Caco-2 (cell line): ENCODE data around the gene XPO1. TPM values are rescaled to one million over a fixed set of nuclear protein-coding genes. Genes with fewer than 3 reads are reported as not detected.

Experiments
- BruUV-seq: library from RNA; stranded (reverse); fragments of 400-500 nt; replicated peaks from 2 replicates; lab custom pipeline; 2021; lab: Mats Ljungman, UMichigan
- CTCF ChIA-PET: fragments of 300-600 bp; sonication (Branson Sonifier 250); formaldehyde crosslinking; loops from one replicate; lab custom pipeline; 2022; ENCODE audit warnings: antibody characterized with exemption; lab: Charles Lee
- POLR2A ChIA-PET: fragments of 300-600 bp; sonication (Branson Sonifier 250); formaldehyde crosslinking; loops from one replicate; lab custom pipeline; 2022; ENCODE audit warnings: antibody characterized with exemption; lab: Charles Lee
- DNase-seq, 2 experiments: peaks; one replicate each; pipeline versions ENCODE4 v3.0.0 to v3.0.0-alpha.2; 2020 to 2022
- H3K27me3 ChIP-seq: replicated peaks from 2 replicates; pipeline ENCODE4 v1.6.0; 2011; ENCODE audit warnings: low read length; ENCODE audit not compliant: control insufficient read depth, insufficient read depth
- H3K36me3 ChIP-seq: 2 replicates; pipeline ENCODE4 v1.5.1; 2011; ENCODE audit warnings: low read length; ENCODE audit not compliant: control insufficient read depth, insufficient read depth
- H3K4me1 ChIP-seq: fragments of 250-450 bp; sonication (Bioruptor Pico); 2 replicates; pipeline ENCODE4 v1.5.1; 2020; ENCODE audit warnings: mild to moderate bottlenecking
- H3K4me3 ChIP-seq: 2 replicates; pipeline ENCODE4 v1.5.1; 2011; ENCODE audit warnings: low read depth, mild to moderate bottlenecking, control low read depth, low read length
- H3K9me3 ChIP-seq: fragments of 250-450 bp; sonication (Bioruptor Pico); 2 replicates; pipeline ENCODE4 v1.5.1; 2020; ENCODE audit warnings: mild to moderate bottlenecking, moderate library complexity
- H3K27ac Mint-ChIP-seq: one replicate; pipeline ENCODE4 v1.8.0; 2022; ENCODE audit warnings: mixed read lengths; ENCODE audit not compliant: unreplicated experiment
- H3K27me3 Mint-ChIP-seq: one replicate; pipeline ENCODE4 v1.8.0; 2022; ENCODE audit warnings: mixed read lengths; ENCODE audit not compliant: insufficient read depth, unreplicated experiment
- H3K36me3 Mint-ChIP-seq: one replicate; pipeline ENCODE4 v1.8.0; 2022; ENCODE audit warnings: mild to moderate bottlenecking, mixed read lengths; ENCODE audit not compliant: insufficient read depth, unreplicated experiment
- H3K4me1 Mint-ChIP-seq: one replicate; pipeline ENCODE4 v1.8.0; 2022; ENCODE audit warnings: low read depth, mixed read lengths; ENCODE audit not compliant: unreplicated experiment
- H3K4me3 Mint-ChIP-seq: one replicate; pipeline ENCODE4 v1.8.0; 2022; ENCODE audit warnings: mild to moderate bottlenecking, moderate library complexity, mixed read lengths; ENCODE audit not compliant: unreplicated experiment
- H3K9me3 Mint-ChIP-seq: one replicate; pipeline ENCODE4 v1.8.0; 2022; ENCODE audit warnings: mixed read lengths; ENCODE audit not compliant: unreplicated experiment
- intact Hi-C: fragments of 100-400 bp; cut with micrococcal nuclease; formaldehyde crosslinking; loops from one replicate; pipeline ENCODE4 v1.10.0; 2022; ENCODE audit not compliant: unreplicated experiment
- total RNA-seq: library from RNA; stranded (reverse); gene quantifications from 2 replicates; pipeline ENCODE4 v1.2.3, GENCODE V29; 2022
- TF ChIP-seq, protein P1 (sequence below), 2 experiments: fragments of 200-600 bp in 1 of 2; IDR thresholded peaks; 1 replicate in 1 of 2; 2 replicates in 1 of 2; pipeline versions ENCODE4 v1.5.1 to v1.8.0; 2011 to 2022; ENCODE audit warnings: antibody characterized with exemption in 1 of 2, control low read depth in 1 of 2, inconsistent platforms in 1 of 2, low read depth in 1 of 2, low read length in 1 of 2, mild to moderate bottlenecking in 1 of 2, moderate library complexity in 1 of 2; ENCODE audit not compliant: insufficient read depth in 1 of 2, severe bottlenecking in 1 of 2, unreplicated experiment in 1 of 2

The XPO1 gene
- total RNA-seq, 1 experiment from 2014 or later: 218 TPM

GRCh38 chr2:61536572-61537276 lies 1.4 kb downstream of the XPO1 start:
- Mint-ChIP-seq H3K27me3 (no peaks in the 10 kb centered on the region), H3K4me1 (no peaks in the 10 kb centered on the region), H3K9me3 (no peaks in the 10 kb centered on the region), H3K27ac (peak overlapping the region; percentile 94), H3K36me3 (peaks cover 50% of the 10 kb centered on the region), H3K4me3 (peak overlapping the region; percentile 94)
- no peaks in the 10 kb centered on the region for H3K36me3 ChIP-seq
- no peaks in the 10 kb centered on the region for H3K27me3 ChIP-seq
- intact Hi-C loops: loop anchor here (5.0 kb wide), 2 partner anchors 101 to 359 kb away; no protein-coding TSS in a partner anchor
- CTCF ChIA-PET: interaction anchor here (0.7 kb wide), 1 partner anchor 110 kb away, joined by 3 read pairs; no protein-coding TSS in a partner anchor
- peaks cover 10% of the 10 kb centered on the region for H3K4me1 ChIP-seq
- TSS peak; percentile 89 for BruUV-seq
- TF ChIP-seq, protein P1, sequence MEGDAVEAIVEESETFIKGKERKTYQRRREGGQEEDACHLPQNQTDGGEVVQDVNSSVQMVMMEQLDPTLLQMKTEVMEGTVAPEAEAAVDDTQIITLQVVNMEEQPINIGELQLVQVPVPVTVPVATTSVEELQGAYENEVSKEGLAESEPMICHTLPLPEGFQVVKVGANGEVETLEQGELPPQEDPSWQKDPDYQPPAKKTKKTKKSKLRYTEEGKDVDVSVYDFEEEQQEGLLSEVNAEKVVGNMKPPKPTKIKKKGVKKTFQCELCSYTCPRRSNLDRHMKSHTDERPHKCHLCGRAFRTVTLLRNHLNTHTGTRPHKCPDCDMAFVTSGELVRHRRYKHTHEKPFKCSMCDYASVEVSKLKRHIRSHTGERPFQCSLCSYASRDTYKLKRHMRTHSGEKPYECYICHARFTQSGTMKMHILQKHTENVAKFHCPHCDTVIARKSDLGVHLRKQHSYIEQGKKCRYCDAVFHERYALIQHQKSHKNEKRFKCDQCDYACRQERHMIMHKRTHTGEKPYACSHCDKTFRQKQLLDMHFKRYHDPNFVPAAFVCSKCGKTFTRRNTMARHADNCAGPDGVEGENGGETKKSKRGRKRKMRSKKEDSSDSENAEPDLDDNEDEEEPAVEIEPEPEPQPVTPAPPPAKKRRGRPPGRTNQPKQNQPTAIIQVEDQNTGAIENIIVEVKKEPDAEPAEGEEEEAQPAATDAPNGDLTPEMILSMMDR (IDR thresholded peaks at IDR 0.05; ENCODE audit: insufficient read depth in 1 of 2, low read depth in 1 of 2, low read length in 1 of 2, severe bottlenecking in 1 of 2, unreplicated experiment in 1 of 2): no peak
- H3K4me3 ChIP-seq: peak overlapping the region; percentile 99
- no peaks in the 10 kb centered on the region for H3K9me3 ChIP-seq
- POLR2A ChIA-PET: interaction anchor here (0.6 to 0.7 kb wide), 3 partner anchors 81 to 469 kb away, joined by 3 to 4 read pairs (median 4); no protein-coding TSS in a partner anchor
- DNase-seq: peak; percentile 85 to 92

GRCh38 chr2:61536180-61536571 lies 2.0 kb downstream of the XPO1 start:
- Mint-ChIP-seq H3K9me3 (no peaks in the 10 kb centered on the region), H3K4me3 (peak overlapping the region; percentile 94), H3K27me3 (no peaks in the 10 kb centered on the region), H3K36me3 (peaks cover 55% of the 10 kb centered on the region), H3K4me1 (no peaks in the 10 kb centered on the region), H3K27ac (peak overlapping the region; percentile 94)
- CTCF ChIA-PET: no interaction called here
- peaks cover 16% of the 10 kb centered on the region for H3K4me1 ChIP-seq
- no peaks in the 10 kb centered on the region for H3K36me3 ChIP-seq
- no peaks in the 10 kb centered on the region for H3K9me3 ChIP-seq
- DNase-seq: peak in 1 of 2 experiments; percentile 19
- no peaks in the 10 kb centered on the region for H3K27me3 ChIP-seq
- H3K4me3 ChIP-seq: peak overlapping the region; percentile 99
- POLR2A ChIA-PET: no interaction called here
- intact Hi-C loops: loop anchor here (5.0 kb wide), 2 partner anchors 101 to 359 kb away; no protein-coding TSS in a partner anchor
- BruUV-seq: TSS peak; percentile 27
- TF ChIP-seq, protein P1 (IDR thresholded peaks at IDR 0.05; ENCODE audit: insufficient read depth in 1 of 2, low read depth in 1 of 2, low read length in 1 of 2, severe bottlenecking in 1 of 2, unreplicated experiment in 1 of 2): no peak

DNA sequence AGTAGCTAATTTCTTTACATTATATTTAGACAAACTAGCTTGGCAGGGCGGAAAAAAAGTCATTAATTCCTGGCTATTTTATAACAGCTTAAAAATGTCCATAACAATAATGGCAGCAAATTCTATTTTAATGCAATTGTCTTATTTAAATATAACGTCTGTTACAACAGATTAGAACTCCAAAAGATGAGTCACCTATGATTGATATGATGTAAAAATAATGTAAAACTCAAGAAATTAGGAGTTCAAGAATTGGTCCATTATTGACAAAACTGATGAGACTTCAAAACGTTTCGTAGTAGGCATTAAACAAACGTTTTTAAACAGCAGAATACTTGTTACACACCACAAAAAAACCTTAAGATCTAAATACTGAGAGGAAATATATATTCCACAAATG lies 2.7 kb downstream of the XPO1 start:
- Mint-ChIP-seq H3K27me3 (no peaks in the 10 kb centered on the region), H3K9me3 (no peaks in the 10 kb centered on the region), H3K36me3 (peaks cover 60% of the 10 kb centered on the region), H3K4me3 (peak overlapping the region; percentile 94), H3K4me1 (no peaks in the 10 kb centered on the region), H3K27ac (peak overlapping the region; percentile 50)
- no TSS peak for BruUV-seq
- DNase-seq: no peak
- H3K36me3 ChIP-seq: no peaks in the 10 kb centered on the region
- H3K9me3 ChIP-seq: no peaks in the 10 kb centered on the region
- peaks cover 23% of the 10 kb centered on the region for H3K4me1 ChIP-seq
- H3K27me3 ChIP-seq: no peaks in the 10 kb centered on the region
- H3K4me3 ChIP-seq: peak overlapping the region; percentile 99
- intact Hi-C loops: loop anchor here (5.0 kb wide), 2 partner anchors 102 to 358 kb away; no protein-coding TSS in a partner anchor
- ChIA-PET CTCF (no interaction called here), POLR2A (no interaction called here)
- TF ChIP-seq, protein P1 (IDR thresholded peaks at IDR 0.05; ENCODE audit: insufficient read depth in 1 of 2, low read depth in 1 of 2, low read length in 1 of 2, severe bottlenecking in 1 of 2, unreplicated experiment in 1 of 2): no peak
